C4-2B (cell line): ENCODE data around the gene GOLIM4.

ENCODE experiments used
- H3K27ac ChIP-seq: fragments of 450-650 bp; 2 replicates; pipeline ENCODE4 v1.5.1; 2017
- CTCF ChIP-seq: fragments of 450-650 bp; conservative IDR thresholded peaks from 2 replicates; pipeline ENCODE4 v1.5.1; 2017; ENCODE audit warnings: mild to moderate bottlenecking
- ZFX ChIP-seq: fragments of 450-650 bp; IDR thresholded peaks from 2 replicates; pipeline ENCODE4 v1.6.1; 2017

Gene GOLIM4

GRCh38 chr3:167989066-167989465 lies 106.7 kb downstream of the GOLIM4 start:
- H3K27ac ChIP-seq: no peak overlapping the region
- TF ChIP-seq CTCF (no peak), ZFX (no peak)

- H3K27ac ChIP-seq: no peak overlapping the region
- no peak for TF ChIP-seq ZFX
These were observed 112.1 kb downstream of the GOLIM4 start for GRCh38 chr3:167983583-167983982.

GRCh38 chr3:167978486-167978885 lies 117.2 kb downstream of the GOLIM4 start:
- TF ChIP-seq ZFX (no peak), CTCF (no peak)

GRCh38 chr3:167978071-167978470 lies 117.7 kb downstream of the GOLIM4 start:
- no peak for TF ChIP-seq ZFX
- TF ChIP-seq CTCF: no peak
- peak overlapping the region; percentile 87 for H3K27ac ChIP-seq

More at GRCh38 chr3:167978486-167978885, 117.2 kb downstream of the GOLIM4 start:
- peak overlapping the region; percentile 87 for H3K27ac ChIP-seq

GRCh38 chr3:167976516-167977361 lies 119.0 kb downstream of the GOLIM4 start:
- H3K27ac ChIP-seq: no peak overlapping the region
- no peak for TF ChIP-seq ZFX
- TF ChIP-seq CTCF: no peak

GRCh38 chr3:167973901-167974300 lies 121.8 kb downstream of the GOLIM4 start:
- H3K27ac ChIP-seq: no peak overlapping the region
- no peak for TF ChIP-seq CTCF

GRCh38 chr3:167973046-167973445 lies 122.7 kb downstream of the GOLIM4 start:
- TF ChIP-seq ZFX (no peak), CTCF (no peak)
- no peak overlapping the region for H3K27ac ChIP-seq

- H3K27ac ChIP-seq: no peak overlapping the region
- TF ChIP-seq CTCF: no peak
- TF ChIP-seq ZFX: no peak
These were observed 123.2 kb downstream of the GOLIM4 start for GRCh38 chr3:167972502-167972901.
